ENCODE measurements around the gene CBR1.
A peak's percentile ranks its signal among the peaks of the same experiment; 100 is the strongest.
"Not testable (repeated sequence)": the region's sequence is repeated elsewhere in the genome, so short reads cannot be mapped to it uniquely, and the experiment has no call there.

The CBR1 gene

GRCh38 chr21:36082237-36082664, 12.4 kb downstream of the CBR1 start:
- DNase-seq: no peak

GRCh38 chr21:36087362-36088138, 17.7 kb downstream of the CBR1 start:
- no peak for DNase-seq

- no peak for DNase-seq
Measured at GRCh38 chr21:36089946-36090345, 20.1 kb downstream of the CBR1 start.

DNA sequence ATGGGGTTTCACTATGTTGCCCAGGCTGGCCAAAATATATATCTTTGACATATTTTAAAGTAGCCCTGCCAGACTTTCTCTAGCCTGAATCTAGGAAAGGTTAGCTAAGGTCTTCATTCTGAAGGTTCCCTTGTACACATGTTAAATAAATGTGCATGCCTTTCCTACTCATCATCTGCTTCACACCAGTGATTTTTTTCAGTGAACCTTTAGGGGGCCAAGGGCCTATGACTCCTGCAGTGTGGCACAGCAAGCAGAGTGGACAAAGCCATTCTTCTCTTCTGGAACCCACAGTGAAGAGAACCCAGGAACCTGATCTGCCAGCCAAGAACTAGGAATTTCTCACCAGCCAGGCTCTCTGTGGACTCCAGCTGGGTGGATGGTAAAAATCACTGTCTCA, 22.9 kb downstream of the CBR1 start:
- no peak for DNase-seq

- no peak for DNase-seq
Measured at GRCh38 chr21:36093512-36093911, 23.7 kb downstream of the CBR1 start.

DNA sequence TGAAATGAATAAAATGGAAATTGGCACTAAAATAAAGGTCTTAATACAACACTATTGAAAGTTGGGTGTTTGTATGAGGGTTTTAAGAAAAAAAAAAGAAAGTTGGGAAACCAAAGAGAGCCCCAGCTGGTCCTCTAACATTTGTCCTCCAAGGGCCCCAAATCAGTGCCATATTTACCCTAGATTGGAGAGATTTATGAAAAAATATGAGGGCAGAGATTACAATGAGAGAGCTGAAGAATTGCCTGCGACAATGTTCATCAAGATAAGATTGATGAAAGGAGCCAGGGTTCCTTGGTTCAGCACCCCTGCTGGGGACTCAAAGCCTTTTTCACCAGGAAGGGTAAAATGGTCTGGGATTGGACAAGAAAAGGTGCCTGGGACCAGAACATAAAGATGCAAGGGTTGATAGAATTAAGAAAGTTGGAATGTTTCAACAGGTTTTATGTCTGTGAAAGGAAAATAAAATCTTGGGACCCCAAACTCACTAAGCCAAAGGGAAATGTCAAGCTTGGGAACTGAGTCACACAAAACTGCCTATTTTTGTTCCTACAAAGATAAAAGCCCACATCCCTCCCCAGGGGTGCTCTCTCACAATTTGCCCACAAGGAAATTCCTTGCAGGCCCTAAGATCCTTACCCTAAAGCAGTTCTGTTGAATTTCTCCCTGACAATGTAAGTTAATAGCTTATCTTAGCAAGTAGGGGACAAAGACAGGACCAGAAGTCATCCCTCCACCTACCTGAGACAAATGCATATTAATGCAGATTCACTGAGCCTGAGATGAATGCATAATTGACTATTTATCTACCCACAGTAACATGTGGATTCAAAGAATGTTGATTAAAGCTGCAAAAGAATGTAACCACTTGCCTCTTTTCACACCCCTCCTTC, 26.8 kb downstream of the CBR1 start:
- no peak for DNase-seq

- DNase-seq: no peak
Measured at GRCh38 chr21:36097427-36098181, 27.8 kb downstream of the CBR1 start.

GRCh38 chr21:36098182-36098532, 28.3 kb downstream of the CBR1 start:
- DNase-seq: no peak

- DNase-seq: no peak
Measured at GRCh38 chr21:36099000-36099399, 29.2 kb downstream of the CBR1 start.

DNA sequence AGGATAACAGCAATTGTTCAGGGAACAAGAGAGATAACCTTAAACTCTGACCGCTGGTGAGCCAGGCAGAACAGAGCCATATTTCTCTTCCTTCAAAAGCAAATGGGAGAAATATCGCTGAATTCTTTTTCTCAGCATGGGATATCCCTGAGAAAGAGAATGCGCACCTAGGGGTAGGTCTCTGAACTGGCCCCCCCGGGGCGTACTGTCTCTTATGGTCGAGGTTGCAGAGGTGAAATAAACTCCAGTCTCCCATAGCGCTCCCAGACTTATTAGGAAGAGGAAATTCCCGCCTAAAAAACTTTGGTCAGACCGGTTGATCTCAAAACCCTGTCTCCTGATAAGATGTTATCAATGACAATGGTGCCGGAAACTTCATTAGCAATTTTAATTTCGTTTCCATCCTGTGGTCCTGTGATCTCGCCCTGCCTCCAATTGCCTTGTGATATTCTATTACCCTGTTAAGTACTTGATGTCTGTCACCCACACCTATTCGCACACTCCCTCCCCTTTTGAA, 29.9 kb downstream of the CBR1 start:
- DNase-seq: not testable (repeated sequence)

DNA sequence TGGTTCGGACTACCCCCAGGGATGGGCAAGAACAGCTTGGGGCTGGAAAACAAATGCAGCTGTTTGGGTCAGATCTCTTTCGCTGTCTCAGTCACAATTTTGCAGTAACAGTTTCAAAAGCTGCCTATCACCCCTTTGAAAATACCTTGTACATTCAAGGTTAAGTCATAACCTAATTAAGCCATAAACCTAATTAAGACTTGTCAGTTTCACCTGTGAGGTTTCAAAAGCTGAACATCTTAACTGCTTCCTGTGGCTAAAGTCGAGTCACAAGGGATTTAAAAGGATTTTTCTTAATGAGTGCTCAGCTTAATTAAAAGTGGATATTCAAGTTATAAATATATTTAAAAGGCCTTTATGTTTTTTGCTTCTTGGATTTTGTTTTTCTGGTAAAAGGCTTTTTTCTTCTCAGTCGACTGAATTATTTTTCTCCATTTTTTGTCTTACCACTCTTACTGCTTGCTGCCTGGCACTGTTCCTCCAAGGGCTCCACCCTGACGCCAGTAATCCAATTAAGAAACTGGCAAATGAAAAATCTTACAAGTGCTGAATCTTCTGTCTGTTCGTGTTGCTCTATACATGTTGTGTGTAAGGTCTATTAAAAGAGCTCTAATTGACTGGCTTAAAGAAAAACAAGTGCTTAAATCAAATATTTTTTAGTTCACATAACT, 31.3 kb downstream of the CBR1 start:
- no peak for DNase-seq

DNA sequence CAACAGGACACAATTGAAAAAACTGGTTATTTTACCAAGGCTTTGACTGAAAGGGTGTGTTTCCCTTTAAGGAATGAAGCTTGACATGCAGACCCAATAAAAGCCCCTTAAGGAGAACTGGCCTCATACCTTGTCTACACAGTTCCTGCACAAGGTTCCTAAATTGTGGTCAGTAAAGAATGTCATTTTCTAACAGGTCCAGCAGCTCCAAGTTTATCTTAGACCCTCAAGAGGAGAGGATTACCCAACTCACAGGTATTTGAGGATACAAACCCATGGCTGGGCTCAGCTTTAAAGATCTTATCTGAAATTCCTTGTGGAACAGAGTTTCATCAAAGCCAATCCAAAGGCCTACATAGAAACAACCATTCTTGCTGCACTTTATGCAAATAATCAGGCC, 33.6 kb downstream of the CBR1 start:
- no peak for DNase-seq

DNA sequence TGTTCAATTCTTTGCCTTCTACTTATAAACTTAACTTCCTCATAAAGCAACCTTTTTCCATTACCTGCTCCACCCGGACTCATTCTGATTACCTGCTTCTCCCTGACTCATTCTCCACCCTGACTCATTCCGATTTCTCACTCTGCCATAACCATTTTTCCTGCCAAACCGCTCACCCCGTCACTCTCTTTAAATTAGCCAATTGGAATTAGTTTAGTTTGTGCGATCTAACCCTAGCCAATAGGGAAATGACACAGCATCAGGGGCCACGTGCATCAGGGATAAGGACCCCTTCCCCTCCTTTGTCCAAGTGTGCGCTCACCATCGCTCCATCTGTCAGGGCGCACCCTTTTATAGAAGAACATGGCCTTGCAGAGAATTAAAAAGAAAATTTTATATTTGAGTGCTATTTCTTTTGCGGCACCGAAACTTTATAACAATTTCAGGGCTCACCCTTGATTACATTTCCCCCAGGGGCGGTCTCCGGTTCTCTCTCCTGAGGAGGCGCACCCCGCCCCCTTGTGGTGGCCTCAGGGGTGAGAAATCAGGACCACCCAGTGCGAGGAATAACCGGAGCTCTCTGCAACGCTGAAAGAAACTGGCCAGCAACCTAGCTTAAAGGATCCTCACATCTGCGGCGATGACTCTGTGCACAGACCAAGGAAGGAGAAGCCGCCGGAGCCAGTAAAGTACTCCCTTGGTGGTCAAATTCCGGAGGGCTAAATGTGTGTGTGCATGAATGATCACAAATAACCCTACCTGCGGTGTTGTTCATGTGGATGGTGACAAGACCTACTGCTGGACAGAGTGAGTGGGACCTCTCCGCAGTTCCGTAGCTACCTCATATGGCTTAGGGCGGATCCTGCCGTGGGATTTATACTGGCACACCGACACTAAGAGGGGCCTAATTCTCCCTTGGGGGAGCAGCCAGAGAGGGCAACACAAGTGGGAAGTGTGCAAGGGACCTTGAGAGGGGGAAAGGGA, 34.8 kb downstream of the CBR1 start:
- DNase-seq: peak; percentile 67

GRCh38 chr21:36105327-36105842, 35.6 kb downstream of the CBR1 start:
- DNase-seq: no peak

- no peak for DNase-seq
Measured at GRCh38 chr21:36109868-36110267, 40.0 kb downstream of the CBR1 start.

DNA sequence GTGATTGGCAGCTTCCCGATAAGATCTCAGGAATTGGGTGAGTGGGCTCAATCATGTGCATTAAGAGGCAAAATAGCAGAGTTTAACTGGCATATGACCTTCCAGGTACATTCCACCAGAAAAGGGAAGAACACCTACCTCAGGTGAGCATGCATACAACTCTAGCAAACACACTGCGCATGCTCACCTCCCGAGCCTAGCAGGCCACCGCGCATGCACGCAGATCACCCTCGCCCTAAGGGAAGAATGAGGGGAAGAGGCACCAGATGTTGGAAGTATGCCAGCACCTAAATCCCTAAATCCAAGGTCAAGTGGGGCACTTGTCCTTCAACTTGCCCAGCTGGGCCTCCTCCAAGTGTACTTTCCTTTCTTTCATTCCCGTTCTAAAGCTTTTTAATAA, 41.4 kb downstream of the CBR1 start:
- DNase-seq: no peak

DNA sequence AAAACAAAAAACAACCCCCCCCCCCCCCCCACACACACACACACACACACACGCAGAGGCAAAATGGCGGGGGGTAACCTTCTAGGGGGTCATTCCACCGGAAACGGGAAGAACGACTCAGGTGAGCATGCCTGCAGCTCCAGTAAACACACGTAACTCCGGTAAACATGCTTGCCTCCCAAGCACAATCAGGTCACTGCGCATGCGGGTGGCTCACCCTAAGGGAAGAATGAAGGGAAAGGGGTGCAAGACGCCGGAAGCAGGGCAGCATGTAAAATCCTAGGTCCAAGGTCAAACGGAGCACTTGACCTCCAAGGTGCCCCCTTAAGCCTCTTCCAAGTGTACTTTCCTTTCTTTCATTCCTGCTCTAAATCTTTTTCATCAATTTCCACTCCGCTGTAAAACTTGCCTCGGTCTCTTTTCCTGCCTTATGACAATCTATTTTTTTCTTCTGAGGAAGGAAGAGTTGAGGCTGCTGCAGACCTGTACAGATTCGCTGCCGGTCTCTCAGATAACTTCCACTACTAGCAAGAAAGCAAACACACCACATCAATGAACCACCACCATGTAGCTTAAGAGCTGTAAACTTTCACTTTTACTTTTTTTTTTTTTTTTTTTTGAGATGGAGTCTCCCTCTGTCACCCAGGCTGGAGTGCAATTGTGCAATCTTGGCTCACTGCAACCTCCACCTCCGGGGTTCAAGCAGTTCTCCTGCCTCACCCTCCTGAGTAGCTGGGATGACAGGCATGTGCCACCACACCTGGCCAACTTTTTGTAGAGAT, 44.0 kb downstream of the CBR1 start:
- DNase-seq: peak; percentile 65

DNA sequence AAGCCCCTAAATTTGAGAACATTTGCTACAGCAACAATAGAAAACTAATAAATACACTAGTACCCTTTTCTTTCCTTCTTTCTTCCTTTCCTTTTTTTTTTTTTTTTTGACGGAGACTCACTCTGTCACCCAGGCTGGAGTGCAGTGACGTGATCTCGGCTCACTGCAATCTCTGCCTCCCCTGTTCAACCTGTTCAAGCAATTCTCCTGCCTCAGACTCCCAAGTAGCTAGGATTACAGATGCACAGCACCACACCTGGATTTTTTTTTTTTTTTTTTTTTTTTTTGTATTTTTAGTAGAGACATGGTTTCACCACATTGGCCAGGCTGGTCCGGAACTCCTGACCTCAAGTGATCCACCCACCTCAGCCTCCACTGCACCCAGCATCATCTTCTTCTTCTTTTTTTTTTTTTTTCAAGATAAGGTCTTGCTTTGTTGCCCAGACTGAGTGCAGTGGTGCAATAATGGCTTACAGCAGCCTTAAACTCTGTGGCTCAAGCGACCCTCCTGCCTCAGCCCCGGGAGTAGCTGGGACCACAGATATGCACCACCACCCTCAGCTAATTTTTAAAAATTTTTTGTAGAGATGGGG, 45.4 kb downstream of the CBR1 start:
- no peak for DNase-seq

DNA sequence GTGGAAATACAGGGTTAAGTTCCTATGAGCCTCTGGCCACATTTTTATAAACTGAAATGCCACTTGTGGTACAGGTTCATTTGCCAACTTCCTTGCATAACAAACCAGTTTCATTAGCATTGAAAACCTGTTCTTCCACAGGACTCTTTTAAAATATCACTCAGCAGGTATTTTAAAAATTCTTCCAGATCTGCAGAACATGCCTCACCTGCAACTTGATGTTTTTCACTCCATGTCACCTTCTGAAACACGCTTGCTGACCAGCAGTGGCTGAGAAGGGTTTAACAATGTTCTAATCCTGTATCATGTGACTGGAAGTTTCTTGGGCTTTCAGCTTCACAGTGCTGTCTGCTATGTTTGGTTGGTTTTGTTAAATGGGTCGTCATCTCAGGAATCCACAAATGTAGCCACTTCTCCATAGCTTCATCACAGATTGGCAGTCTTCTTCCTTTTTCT, 47.5 kb downstream of the CBR1 start:
- no peak for DNase-seq
